GM10266 (cell line): ENCODE measurements around the gene TRPT1.

Experiments
- DNase-seq: peaks from one replicate; pipeline ENCODE4 v3.0.0; 2012; ENCODE audit errors: extremely low spot score
- TF ChIP-seq, protein P1 (sequence below): IDR thresholded peaks from 2 replicates; pipeline ENCODE4 v1.5.1; 2012; ENCODE audit warnings: mild to moderate bottlenecking, low read depth; ENCODE audit not compliant: control insufficient read depth, insufficient read depth; ENCODE audit errors: missing control alignments

TRPT1 gene

GRCh38 chr11:64262271-64263002, 36.5 kb upstream of the TRPT1 start:
- TF ChIP-seq, protein P1, sequence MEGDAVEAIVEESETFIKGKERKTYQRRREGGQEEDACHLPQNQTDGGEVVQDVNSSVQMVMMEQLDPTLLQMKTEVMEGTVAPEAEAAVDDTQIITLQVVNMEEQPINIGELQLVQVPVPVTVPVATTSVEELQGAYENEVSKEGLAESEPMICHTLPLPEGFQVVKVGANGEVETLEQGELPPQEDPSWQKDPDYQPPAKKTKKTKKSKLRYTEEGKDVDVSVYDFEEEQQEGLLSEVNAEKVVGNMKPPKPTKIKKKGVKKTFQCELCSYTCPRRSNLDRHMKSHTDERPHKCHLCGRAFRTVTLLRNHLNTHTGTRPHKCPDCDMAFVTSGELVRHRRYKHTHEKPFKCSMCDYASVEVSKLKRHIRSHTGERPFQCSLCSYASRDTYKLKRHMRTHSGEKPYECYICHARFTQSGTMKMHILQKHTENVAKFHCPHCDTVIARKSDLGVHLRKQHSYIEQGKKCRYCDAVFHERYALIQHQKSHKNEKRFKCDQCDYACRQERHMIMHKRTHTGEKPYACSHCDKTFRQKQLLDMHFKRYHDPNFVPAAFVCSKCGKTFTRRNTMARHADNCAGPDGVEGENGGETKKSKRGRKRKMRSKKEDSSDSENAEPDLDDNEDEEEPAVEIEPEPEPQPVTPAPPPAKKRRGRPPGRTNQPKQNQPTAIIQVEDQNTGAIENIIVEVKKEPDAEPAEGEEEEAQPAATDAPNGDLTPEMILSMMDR = no peak

GRCh38 chr11:64261556-64262080, 35.6 kb upstream of the TRPT1 start:
- TF ChIP-seq, protein P1 = no peak
- no peak for DNase-seq

More at GRCh38 chr11:64262271-64263002, 36.5 kb upstream of the TRPT1 start:
- no peak for DNase-seq

GRCh38 chr11:64260147-64260708, 34.2 kb upstream of the TRPT1 start:
- peak; percentile 70 for DNase-seq
- TF ChIP-seq, protein P1 = no peak

- DNase-seq = peak; percentile 64
- TF ChIP-seq, protein P1 = no peak
Observed at GRCh38 chr11:64259533-64260067, 33.6 kb upstream of the TRPT1 start.

GRCh38 chr11:64258946-64259532, 33.1 kb upstream of the TRPT1 start:
- TF ChIP-seq, protein P1 = no peak
- no peak for DNase-seq

DNA sequence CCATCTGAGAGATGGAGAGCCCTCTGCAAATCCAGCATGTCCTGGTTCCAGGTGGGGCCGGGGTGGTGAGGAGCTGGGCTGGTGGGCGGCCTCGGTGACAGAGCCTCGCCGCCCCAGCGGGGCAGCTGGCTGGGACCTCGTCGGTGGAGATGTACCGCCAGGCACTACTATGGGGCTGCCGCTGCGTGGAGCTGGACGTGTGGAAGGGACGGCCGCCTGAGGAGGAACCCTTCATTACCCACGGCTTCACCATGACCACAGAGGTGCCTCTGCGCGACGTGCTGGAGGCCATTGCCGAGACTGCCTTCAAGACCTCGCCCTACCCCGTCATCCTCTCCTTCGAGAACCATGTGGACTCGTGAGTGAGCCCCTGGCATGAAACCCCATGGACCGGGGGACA, 32.4 kb upstream of the TRPT1 start:
- TF ChIP-seq, protein P1 = no peak
- DNase-seq = no peak
